Natural killer cell (primary cell): ENCODE data around the gene IER3IP1. TPM values are rescaled to one million over a fixed set of nuclear protein-coding genes. Genes with fewer than 3 reads are reported as not detected.

ENCODE experiments used
- ATAC-seq, 3 donors: fragments of 150-1000 bp in 2 of 3; fragments of 200-7000 bp in 1 of 3; cut with Tn5 transposase; 1 replicate in 1 of 3; 2 replicates in 2 of 3; pipeline ENCODE4 v1.10.0; 2021; ENCODE audit warnings: mild to moderate bottlenecking in 2 of 3, moderate library complexity in 2 of 3
- DNase-seq, 2 donors: peaks; one replicate each; pipeline versions ENCODE4 v3.0.0 to v3.0.0-alpha.2; 2013 to 2021; ENCODE audit warnings: mixed read lengths in 1 of 2
- H3K27ac ChIP-seq: one replicate; pipeline ENCODE4 v1.5.1; 2013; ENCODE audit warnings: mild to moderate bottlenecking, low read length
- H3K27me3 ChIP-seq: one replicate; pipeline ENCODE4 v1.6.1; 2013; ENCODE audit warnings: low read length; ENCODE audit not compliant: control insufficient read depth, insufficient read depth
- H3K36me3 ChIP-seq: one replicate; pipeline ENCODE4 v1.6.1; 2013; ENCODE audit warnings: low read length; ENCODE audit not compliant: control insufficient read depth, insufficient read depth
- H3K4me1 ChIP-seq: one replicate; pipeline ENCODE4 v1.6.1; 2013; ENCODE audit warnings: low read length; ENCODE audit not compliant: control insufficient read depth, insufficient read depth
- H3K4me3 ChIP-seq: one replicate; pipeline ENCODE4 v1.5.1; 2013; ENCODE audit warnings: low read length
- H3K9me3 ChIP-seq: one replicate; pipeline ENCODE4 v1.6.1; 2013; ENCODE audit warnings: low read length; ENCODE audit not compliant: control insufficient read depth, insufficient read depth
- H3K27ac Mint-ChIP-seq, 2 donors: one replicate each; pipeline ENCODE4 v1.8.0; 2022; ENCODE audit warnings: mild to moderate bottlenecking in 2 of 2, mixed read lengths in 2 of 2, moderate library complexity in 1 of 2
- H3K27me3 Mint-ChIP-seq, 2 donors: one replicate each; pipeline ENCODE4 v1.8.0; 2022; ENCODE audit warnings: low read depth in 2 of 2, mixed read lengths in 2 of 2
- H3K36me3 Mint-ChIP-seq: one replicate; pipeline ENCODE4 v1.8.0; 2022; ENCODE audit warnings: mixed read lengths
- H3K4me1 Mint-ChIP-seq, 2 donors: one replicate each; pipeline ENCODE4 v1.8.0; 2022; ENCODE audit warnings: mixed read lengths in 2 of 2
- H3K4me3 Mint-ChIP-seq: one replicate; pipeline ENCODE4 v1.8.0; 2022; ENCODE audit warnings: mild to moderate bottlenecking, moderate library complexity, mixed read lengths
- H3K9me3 Mint-ChIP-seq, 2 donors: one replicate each; pipeline ENCODE4 v1.8.0; 2022; ENCODE audit warnings: mixed read lengths in 2 of 2
- WGBS: methylation state at CpG from one replicate; pipeline ENCODE4 v1.1.7; 2013; ENCODE audit warnings: missing lambda C conversion rate; ENCODE audit not compliant: insufficient coverage; 5-methylcytosine and 5-hydroxymethylcytosine counted together
- intact Hi-C: fragments of 100-400 bp; cut with micrococcal nuclease; formaldehyde crosslinking; loops from one replicate; pipeline ENCODE4 v1.14.2; 2022
- total RNA-seq, 4 donors: library from RNA; stranded (reverse); fragments of 120-200 nt in 1 of 4; gene quantifications; one replicate each; pipeline versions ENCODE4 v1.2.3 to v1.2.4, GENCODE V29; 2013 to 2022
- TF ChIP-seq, protein P1 (sequence below): fragments of 200-600 bp; IDR thresholded peaks from one replicate; pipeline ENCODE4 v1.8.0; 2022; ENCODE audit warnings: antibody characterized with exemption

IER3IP1 gene
- total RNA-seq, 3 donors from 2014 or later (not counting 1 experiment from before 2014, with no cell fraction given) = 6.1 to 8.7 (median 8.4) TPM

DNA sequence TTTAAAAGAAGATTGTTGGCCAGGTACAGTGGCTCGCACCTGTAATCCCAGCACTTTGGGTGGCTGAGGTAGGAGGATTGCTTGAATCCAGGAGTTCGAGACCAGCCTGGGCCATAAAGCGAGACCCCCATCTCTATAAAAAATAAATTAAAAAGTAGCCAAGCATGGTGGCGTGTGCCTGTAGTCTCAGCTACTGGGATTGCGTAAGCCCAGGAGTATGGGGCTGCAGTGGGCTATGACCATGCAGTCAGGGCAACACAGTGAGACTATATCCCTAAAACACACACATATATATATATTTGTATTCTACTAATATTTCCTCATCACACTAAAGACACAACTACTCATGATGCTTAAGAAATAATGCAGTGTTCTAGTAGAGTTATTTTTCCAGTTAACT, 33.0 kb downstream of the IER3IP1 start:
- Mint-ChIP-seq H3K4me1 (peaks cover 24 to 29% of the 10 kb centered on the region in 2 donors), H3K27ac (no peak overlapping the region), H3K9me3 (no peaks in the 10 kb centered on the region), H3K27me3 (no peaks in the 10 kb centered on the region), H3K4me3 (no peak overlapping the region), H3K36me3 (no peaks in the 10 kb centered on the region)
- Histone ChIP-seq H3K27me3 (no peaks in the 10 kb centered on the region), H3K4me1 (no peaks in the 10 kb centered on the region), H3K27ac (no peak overlapping the region), H3K36me3 (no peaks in the 10 kb centered on the region), H3K4me3 (no peak overlapping the region), H3K9me3 (no peaks in the 10 kb centered on the region)
- intact Hi-C loops = no loop called here
- 100% methylated on average over 5 of the region's 5 CpGs for WGBS
- DNase-seq (no peak), ATAC-seq (no peak)
- TF ChIP-seq, protein P1, sequence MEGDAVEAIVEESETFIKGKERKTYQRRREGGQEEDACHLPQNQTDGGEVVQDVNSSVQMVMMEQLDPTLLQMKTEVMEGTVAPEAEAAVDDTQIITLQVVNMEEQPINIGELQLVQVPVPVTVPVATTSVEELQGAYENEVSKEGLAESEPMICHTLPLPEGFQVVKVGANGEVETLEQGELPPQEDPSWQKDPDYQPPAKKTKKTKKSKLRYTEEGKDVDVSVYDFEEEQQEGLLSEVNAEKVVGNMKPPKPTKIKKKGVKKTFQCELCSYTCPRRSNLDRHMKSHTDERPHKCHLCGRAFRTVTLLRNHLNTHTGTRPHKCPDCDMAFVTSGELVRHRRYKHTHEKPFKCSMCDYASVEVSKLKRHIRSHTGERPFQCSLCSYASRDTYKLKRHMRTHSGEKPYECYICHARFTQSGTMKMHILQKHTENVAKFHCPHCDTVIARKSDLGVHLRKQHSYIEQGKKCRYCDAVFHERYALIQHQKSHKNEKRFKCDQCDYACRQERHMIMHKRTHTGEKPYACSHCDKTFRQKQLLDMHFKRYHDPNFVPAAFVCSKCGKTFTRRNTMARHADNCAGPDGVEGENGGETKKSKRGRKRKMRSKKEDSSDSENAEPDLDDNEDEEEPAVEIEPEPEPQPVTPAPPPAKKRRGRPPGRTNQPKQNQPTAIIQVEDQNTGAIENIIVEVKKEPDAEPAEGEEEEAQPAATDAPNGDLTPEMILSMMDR = no peak

DNA sequence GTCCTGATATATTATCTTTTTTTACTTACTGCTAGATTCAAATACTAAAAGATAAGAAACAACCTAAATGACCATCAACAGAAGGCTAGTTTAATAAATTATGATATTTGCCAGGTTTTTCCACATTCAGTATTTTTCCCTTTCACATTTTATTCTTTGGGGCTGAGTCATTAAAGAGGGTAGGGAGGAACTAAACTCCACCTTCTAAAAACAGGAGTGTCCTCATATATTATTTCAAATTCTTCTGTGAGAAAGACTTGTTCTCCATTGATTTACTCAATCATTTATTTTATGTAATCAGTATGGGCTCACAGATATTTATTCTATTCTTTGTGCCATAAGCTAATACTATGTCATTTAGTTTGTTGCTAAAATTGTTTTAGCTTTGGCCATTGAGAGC, 34.9 kb downstream of the IER3IP1 start:
- no peaks in the 10 kb centered on the region for H3K36me3 Mint-ChIP-seq
- intact Hi-C loops = no loop called here
- H3K27me3 ChIP-seq = no peaks in the 10 kb centered on the region
- peaks cover 4% of the 10 kb centered on the region for H3K36me3 ChIP-seq
- no peaks in the 10 kb centered on the region for H3K9me3 Mint-ChIP-seq
- no peak overlapping the region for H3K4me3 ChIP-seq
- no peak overlapping the region for H3K27ac ChIP-seq
- TF ChIP-seq, protein P1 = no peak
- H3K9me3 ChIP-seq = no peaks in the 10 kb centered on the region
- no peak for ATAC-seq
- no peaks in the 10 kb centered on the region for H3K27me3 Mint-ChIP-seq
- no peak overlapping the region for H3K27ac Mint-ChIP-seq
- DNase-seq = no peak
- H3K4me3 Mint-ChIP-seq = no peak overlapping the region
- peaks cover 20 to 21% of the 10 kb centered on the region in 2 donors for H3K4me1 Mint-ChIP-seq
- no peaks in the 10 kb centered on the region for H3K4me1 ChIP-seq

DNA sequence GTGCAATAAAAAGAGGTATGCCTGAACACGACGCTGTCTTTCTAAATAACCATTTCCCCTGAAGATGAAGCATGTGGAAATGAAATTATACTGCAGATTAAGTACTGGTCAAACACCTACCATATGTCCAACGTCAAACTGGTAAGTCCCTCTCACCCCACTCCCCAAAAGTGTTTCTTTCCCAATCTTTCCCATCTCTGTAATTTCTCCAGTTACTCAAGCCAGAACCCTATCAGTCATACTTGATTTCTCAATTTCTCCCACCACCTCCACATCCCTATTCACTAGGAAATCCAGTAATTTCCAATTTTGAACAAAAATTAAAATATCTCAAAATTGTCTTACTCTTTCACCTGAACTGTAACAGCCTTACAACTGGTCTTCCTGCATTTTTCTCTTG, 55.0 kb downstream of the IER3IP1 start:
- no peak overlapping the region for H3K4me3 Mint-ChIP-seq

DNA sequence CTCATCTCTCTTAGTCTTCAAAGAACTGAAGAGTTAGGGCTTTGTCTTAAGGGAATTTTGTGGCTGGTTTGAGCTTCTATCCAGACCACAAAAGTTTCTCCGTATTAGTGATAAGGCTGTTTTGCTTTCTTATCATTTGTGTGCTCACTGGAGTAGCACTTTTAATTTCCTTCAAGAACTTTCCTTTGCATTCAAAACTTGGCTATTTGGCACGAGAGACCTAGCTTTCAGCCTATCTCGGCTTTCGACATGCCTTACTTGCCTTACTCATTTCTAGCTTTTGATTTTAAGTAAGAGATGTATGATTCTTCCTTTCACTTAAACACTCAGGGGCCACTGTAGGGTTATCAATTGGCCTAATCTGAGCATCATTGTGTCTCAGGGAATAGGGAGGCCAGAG, 55.7 kb downstream of the IER3IP1 start:
- peaks cover 7% of the 10 kb centered on the region for H3K36me3 Mint-ChIP-seq
- ATAC-seq = no peak
- 100% methylated on average over 1 of the region's 4 CpGs for WGBS

More for the DNA sequence above, 55.0 kb downstream of the IER3IP1 start:
- TF ChIP-seq, protein P1 = no peak
- Histone ChIP-seq H3K36me3 (no peaks in the 10 kb centered on the region), H3K4me3 (no peak overlapping the region), H3K9me3 (no peaks in the 10 kb centered on the region), H3K27ac (no peak overlapping the region), H3K4me1 (no peaks in the 10 kb centered on the region), H3K27me3 (no peaks in the 10 kb centered on the region)
- ATAC-seq (no peak), DNase-seq (no peak)
- H3K36me3 Mint-ChIP-seq = peaks cover 7% of the 10 kb centered on the region
- H3K4me1 Mint-ChIP-seq = no peaks in the 10 kb centered on the region
- intact Hi-C loops = no loop called here
- no peaks in the 10 kb centered on the region for H3K27me3 Mint-ChIP-seq
- WGBS = 99% methylated on average over 3 of the region's 3 CpGs
- H3K9me3 Mint-ChIP-seq = no peaks in the 10 kb centered on the region
- no peak overlapping the region for H3K27ac Mint-ChIP-seq

More for the DNA sequence above, 55.7 kb downstream of the IER3IP1 start:
- H3K27ac ChIP-seq = no peak overlapping the region
- no peak overlapping the region for H3K4me3 ChIP-seq
- Mint-ChIP-seq H3K4me1 (no peaks in the 10 kb centered on the region), H3K4me3 (no peak overlapping the region), H3K27me3 (no peaks in the 10 kb centered on the region), H3K27ac (no peak overlapping the region), H3K9me3 (no peaks in the 10 kb centered on the region)
- TF ChIP-seq, protein P1 = no peak
- DNase-seq = no peak
- H3K9me3 ChIP-seq = no peaks in the 10 kb centered on the region
- H3K4me1 ChIP-seq = no peaks in the 10 kb centered on the region
- intact Hi-C loops = no loop called here
- no peaks in the 10 kb centered on the region for H3K36me3 ChIP-seq
- no peaks in the 10 kb centered on the region for H3K27me3 ChIP-seq
